GM12878 (cell line): ENCODE results near the gene NCAM2. TPM values are rescaled to one million over a fixed set of nuclear protein-coding genes. Genes with fewer than 3 reads are reported as not detected.

Experiments
- ATAC-seq: fragments of 200-7000 bp; cut with Tn5 transposase; 3 replicates; pipeline ENCODE4 v1.9.1; 2020; ENCODE audit warnings: mild to moderate bottlenecking, moderate library complexity
- BruUV-seq: library from RNA; stranded (reverse); fragments of 400-500 nt; replicated peaks from 2 replicates; lab custom pipeline; 2021; lab: Mats Ljungman, UMichigan
- CTCF ChIA-PET: fragments of 300-600 bp; sonication (Branson Sonifier 250); formaldehyde crosslinking; extraction: SDS; loops from one replicate; lab custom pipeline; 2021; ENCODE audit warnings: inconsistent platforms; lab: Yijun Ruan, JAX
- POLR2A ChIA-PET: fragments of 350-600 bp; formaldehyde crosslinking; extraction: SDS; loops from one replicate; lab custom pipeline; 2021; ENCODE audit warnings: inconsistent platforms; lab: Charles Lee
- RAD21 ChIA-PET: fragments of 300-600 bp; sonication (Branson Sonifier 250); formaldehyde crosslinking; loops from one replicate; lab custom pipeline; 2023; ENCODE audit warnings: antibody characterized with exemption; ENCODE audit not compliant: unreplicated experiment; lab: Charles Lee
- SMC1A ChIA-PET: fragments of 300-600 bp; sonication (Branson Sonifier 250); formaldehyde crosslinking; loops from one replicate; lab custom pipeline; 2023; ENCODE audit not compliant: unreplicated experiment, uncharacterized antibody; lab: Charles Lee
- DNase-seq: peaks from one replicate; pipeline ENCODE4 v3.0.0-alpha.2; 2011; ENCODE audit warnings: low read depth, low spot score
- FAIRE-seq: peaks from 3 replicates; lab custom pipeline; 2011; peaks lifted over from hg19 to GRCh38; lab: Jason Lieb, UNC
- H2AFZ ChIP-seq: 2 replicates; pipeline ENCODE4 v1.6.0; 2011; ENCODE audit warnings: low read depth, low read length, control low read depth; ENCODE audit not compliant: control insufficient read depth
- H3K27ac ChIP-seq: 2 replicates; pipeline ENCODE4 v1.5.1; 2011; ENCODE audit warnings: control low read depth; ENCODE audit not compliant: control insufficient read depth, insufficient read depth
- H3K27me3 ChIP-seq, 2 experiments: replicated peaks in 1 of 2; 2 replicates each; pipeline versions ENCODE4 v1.6.0 to v1.6.1; 2011; ENCODE audit warnings: low read length in 1 of 2; ENCODE audit not compliant: control insufficient read depth in 2 of 2, insufficient read depth in 2 of 2
- H3K36me3 ChIP-seq, 2 experiments: 2 replicates each; pipeline ENCODE4 v1.5.1; 2011; ENCODE audit warnings: low read length in 1 of 2; ENCODE audit not compliant: control insufficient read depth in 2 of 2, insufficient read depth in 2 of 2
- H3K4me1 ChIP-seq: 2 replicates; pipeline ENCODE4 v1.6.1; 2011; ENCODE audit warnings: mild to moderate bottlenecking, low read length, moderate library complexity, mixed read lengths; ENCODE audit not compliant: control insufficient read depth, insufficient read depth
- H3K4me2 ChIP-seq: 2 replicates; pipeline ENCODE4 v1.6.0; 2011; ENCODE audit warnings: control low read depth; ENCODE audit not compliant: control insufficient read depth, insufficient read depth
- H3K4me3 ChIP-seq: fragments of 200-600 bp; sonication (generic); 2 replicates; pipeline ENCODE4 v1.5.1; 2016
- H3K79me2 ChIP-seq: 2 replicates; pipeline ENCODE4 v1.6.0; 2011; ENCODE audit warnings: low read length; ENCODE audit not compliant: control insufficient read depth, insufficient read depth
- H3K9ac ChIP-seq: 2 replicates; pipeline ENCODE4 v1.8.0; 2011; ENCODE audit warnings: low read length, control low read depth, mixed read lengths; ENCODE audit not compliant: control insufficient read depth, insufficient read depth
- H3K9me3 ChIP-seq: replicated peaks from 3 replicates; pipeline ENCODE4 v1.5.1; 2011; ENCODE audit warnings: mild to moderate bottlenecking, low read length; ENCODE audit not compliant: control insufficient read depth, insufficient read depth
- H4K20me1 ChIP-seq: 2 replicates; pipeline ENCODE4 v1.6.0; 2011; ENCODE audit not compliant: control insufficient read depth, insufficient read depth
- CHD2 ChIP-seq: IDR thresholded peaks from 2 replicates; pipeline ENCODE4 v1.6.1; 2011; ENCODE audit warnings: low read depth, low read length, improper control_type of control experiment, borderline replicate concordance
- EGR1 ChIP-seq, 2 experiments: IDR thresholded peaks; 1 replicate in 1 of 2; 2 replicates in 1 of 2; pipeline ENCODE4 v1.6.1; 2011 to 2012; ENCODE audit warnings: low read depth in 2 of 2, low read length in 2 of 2, borderline replicate concordance in 1 of 2, mild to moderate bottlenecking in 1 of 2, moderate library complexity in 1 of 2
- ZSCAN29 ChIP-seq: fragments of 450-650 bp; IDR thresholded peaks from 2 replicates; pipeline ENCODE4 v1.6.1; 2017; ENCODE audit warnings: mild to moderate bottlenecking, moderate library complexity
- WGBS: methylation state at CpG from one replicate; pipeline ENCODE4 v1.1.6; 2016; ENCODE audit warnings: low lambda C conversion rate; ENCODE audit not compliant: insufficient replicate concordance, insufficient coverage; ENCODE audit errors: missing lambda C conversion rate; 5-methylcytosine and 5-hydroxymethylcytosine counted together
- in situ Hi-C: fragments of 300-500 bp; cut with MboI; formaldehyde crosslinking; loops from 9 replicates; pipeline ENCODE4 v1.14.3; 2018; ENCODE audit warnings: mixed read lengths
- intact Hi-C: fragments of 100-400 bp; cut with micrococcal nuclease; formaldehyde crosslinking; loops from one replicate; pipeline ENCODE4 v1.14.2; 2022; ENCODE audit not compliant: unreplicated experiment
- polyA plus RNA-seq, 11 experiments: library from polyadenylated mRNA; depleted of rRNA in 4 of 11; unstranded in 6 of 11; stranded (reverse) in 5 of 11; fragments of >200 nt; fragmentation: Nextera tagmentation in 4 of 11; fragmentation: Illumina TruSeq in 1 of 11; extraction: Ambion mirVana in 4 of 11; extraction: Trizol in 1 of 11; gene quantifications; 1 replicate in 1 of 11; 2 replicates in 10 of 11; pipeline versions ENCODE4 v1.2.1 to v1.2.3, GENCODE V29; 2011 to 2016; ENCODE audit warnings: inconsistent platforms in 2 of 11, missing spikeins in 2 of 11, low read depth in 1 of 11
- total RNA-seq, 4 experiments: library from RNA; depleted of rRNA in 3 of 4; stranded (reverse); fragments of >200 nt in 3 of 4; fragmentation: Illumina TruSeq in 1 of 4; extraction: Trizol in 1 of 4; gene quantifications; 2 replicates each; pipeline versions ENCODE4 v1.2.1 to v1.2.3, GENCODE V29; 2013 to 2021
- TF ChIP-seq, protein P1 (sequence below): fragments of 450-650 bp; conservative IDR thresholded peaks from 2 replicates; pipeline ENCODE4 v1.6.1; 2017; ENCODE audit warnings: mild to moderate bottlenecking, moderate library complexity
- TF ChIP-seq, protein P2 (sequence below): fragments of 450-650 bp; IDR thresholded peaks from 2 replicates; pipeline ENCODE4 v1.6.1; 2014; ENCODE audit warnings: mild to moderate bottlenecking

Gene NCAM2
- total and polyA plus RNA-seq, 10 of the 15 experiments (the other 5 are each of a cell fraction or from before 2014, with no cell fraction given) = 0.23 to 0.27 TPM; not detected in 8

DNA sequence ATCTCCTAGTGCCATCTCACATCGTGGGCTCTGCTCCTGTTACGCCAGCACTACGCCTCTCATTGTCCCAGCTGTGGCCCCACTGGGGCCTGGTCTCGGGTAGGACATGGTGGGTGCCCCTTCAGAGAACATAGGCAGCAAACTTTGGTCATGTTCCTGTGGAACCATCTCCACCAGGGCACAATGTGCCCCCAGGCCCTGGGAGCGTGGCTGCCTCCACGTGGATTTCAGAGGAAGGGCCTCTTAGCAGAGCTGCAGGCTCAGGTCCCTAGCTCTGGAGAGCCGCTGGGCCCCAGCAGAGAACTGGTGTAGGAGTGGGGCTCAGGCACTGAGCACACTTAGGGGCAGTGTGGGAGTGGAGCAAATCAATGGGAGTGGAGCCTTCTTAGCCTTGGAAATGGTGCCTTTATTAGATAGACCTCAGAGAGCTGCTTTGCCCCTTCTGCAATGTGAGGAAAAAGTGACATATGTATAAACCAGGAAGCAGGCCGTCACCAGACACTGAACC is 460.0 kb downstream of the NCAM2 start:
- no TSS peak for BruUV-seq
- Histone ChIP-seq H3K4me1 (no peaks in the 10 kb centered on the region), H3K4me3 (no peak overlapping the region), H3K27ac (no peak overlapping the region), H3K4me2 (no peak overlapping the region), H3K36me3 (no peaks in the 10 kb centered on the region), H2AFZ (no peak overlapping the region), H3K27me3 (no peaks in the 10 kb centered on the region), H3K9ac (no peak overlapping the region), H3K79me2 (no peaks in the 10 kb centered on the region), H3K9me3 (no peaks in the 10 kb centered on the region), H4K20me1 (no peaks in the 10 kb centered on the region)
- WGBS = 2% methylated on average over 8 of the region's 8 CpGs
- ChIA-PET RAD21 (no interaction called here), SMC1A (interaction anchor here (1.3 kb wide), 1 partner anchor 100 kb away, joined by 3 read pairs; no protein-coding TSS in a partner anchor), CTCF (no interaction called here), POLR2A (no interaction called here)
- ATAC-seq (no peak), DNase-seq (no peak), FAIRE-seq (no peak)
- TF ChIP-seq, protein P1, sequence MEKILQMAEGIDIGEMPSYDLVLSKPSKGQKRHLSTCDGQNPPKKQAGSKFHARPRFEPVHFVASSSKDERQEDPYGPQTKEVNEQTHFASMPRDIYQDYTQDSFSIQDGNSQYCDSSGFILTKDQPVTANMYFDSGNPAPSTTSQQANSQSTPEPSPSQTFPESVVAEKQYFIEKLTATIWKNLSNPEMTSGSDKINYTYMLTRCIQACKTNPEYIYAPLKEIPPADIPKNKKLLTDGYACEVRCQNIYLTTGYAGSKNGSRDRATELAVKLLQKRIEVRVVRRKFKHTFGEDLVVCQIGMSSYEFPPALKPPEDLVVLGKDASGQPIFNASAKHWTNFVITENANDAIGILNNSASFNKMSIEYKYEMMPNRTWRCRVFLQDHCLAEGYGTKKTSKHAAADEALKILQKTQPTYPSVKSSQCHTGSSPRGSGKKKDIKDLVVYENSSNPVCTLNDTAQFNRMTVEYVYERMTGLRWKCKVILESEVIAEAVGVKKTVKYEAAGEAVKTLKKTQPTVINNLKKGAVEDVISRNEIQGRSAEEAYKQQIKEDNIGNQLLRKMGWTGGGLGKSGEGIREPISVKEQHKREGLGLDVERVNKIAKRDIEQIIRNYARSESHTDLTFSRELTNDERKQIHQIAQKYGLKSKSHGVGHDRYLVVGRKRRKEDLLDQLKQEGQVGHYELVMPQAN = no peak
- TF ChIP-seq, protein P2, sequence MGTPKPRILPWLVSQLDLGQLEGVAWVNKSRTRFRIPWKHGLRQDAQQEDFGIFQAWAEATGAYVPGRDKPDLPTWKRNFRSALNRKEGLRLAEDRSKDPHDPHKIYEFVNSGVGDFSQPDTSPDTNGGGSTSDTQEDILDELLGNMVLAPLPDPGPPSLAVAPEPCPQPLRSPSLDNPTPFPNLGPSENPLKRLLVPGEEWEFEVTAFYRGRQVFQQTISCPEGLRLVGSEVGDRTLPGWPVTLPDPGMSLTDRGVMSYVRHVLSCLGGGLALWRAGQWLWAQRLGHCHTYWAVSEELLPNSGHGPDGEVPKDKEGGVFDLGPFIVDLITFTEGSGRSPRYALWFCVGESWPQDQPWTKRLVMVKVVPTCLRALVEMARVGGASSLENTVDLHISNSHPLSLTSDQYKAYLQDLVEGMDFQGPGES = no peak
- TF ChIP-seq EGR1 (IDR thresholded peaks at IDR 0.05; ENCODE audit: borderline replicate concordance in 1 of 2, low read depth in 2 of 2, low read length in 2 of 2) (no peak), ZSCAN29 (no peak), CHD2 (no peak)
- in situ Hi-C loops = no loop called here
- intact Hi-C loops = no loop called here
